ENCODE data around the gene CCDC157.

CCDC157 gene

GRCh38 chr22:30348404-30348803 lies 8.4 kb upstream of the CCDC157 start:
- no peak for DNase-seq (ENCODE audit: low read depth in 1 of 2, low spot score in 1 of 2)
- in situ Hi-C loops (cut with HindIII; ENCODE audit: low pct_unique_long_range_greater_than_20kb, low sequenced_read_pairs) = no loop called here
- no peak for TF ChIP-seq JUND (IDR thresholded peaks at IDR 0.05; ENCODE audit: low read depth)

- in situ Hi-C loops (cut with HindIII; ENCODE audit: low pct_unique_long_range_greater_than_20kb, low sequenced_read_pairs) = no loop called here
- DNase-seq (ENCODE audit: low read depth in 1 of 2, low spot score in 1 of 2) = no peak
- TF ChIP-seq JUND (IDR thresholded peaks at IDR 0.05; ENCODE audit: low read depth) = no peak
Measured at GRCh38 chr22:30348809-30349208, 8.0 kb upstream of the CCDC157 start.

GRCh38 chr22:30351226-30351625 lies 5.6 kb upstream of the CCDC157 start:
- no peak for DNase-seq (ENCODE audit: low read depth in 1 of 2, low spot score in 1 of 2)
- no peak for TF ChIP-seq JUND (IDR thresholded peaks at IDR 0.05; ENCODE audit: low read depth)
- in situ Hi-C loops (cut with HindIII; ENCODE audit: low pct_unique_long_range_greater_than_20kb, low sequenced_read_pairs) = no loop called here

GRCh38 chr22:30354644-30355043 lies 2.2 kb upstream of the CCDC157 start:
- no peak for TF ChIP-seq JUND (IDR thresholded peaks at IDR 0.05; ENCODE audit: low read depth)
- in situ Hi-C loops (cut with HindIII; ENCODE audit: low pct_unique_long_range_greater_than_20kb, low sequenced_read_pairs) = no loop called here
- DNase-seq (ENCODE audit: low read depth in 1 of 2, low spot score in 1 of 2) = no peak

- TF ChIP-seq JUND (IDR thresholded peaks at IDR 0.05; ENCODE audit: low read depth) = no peak
- no peak for DNase-seq (ENCODE audit: low read depth in 1 of 2, low spot score in 1 of 2)
- in situ Hi-C loops (cut with HindIII; ENCODE audit: low pct_unique_long_range_greater_than_20kb, low sequenced_read_pairs) = no loop called here
Measured at GRCh38 chr22:30357236-30357570, 396 bp downstream of the CCDC157 start.

GRCh38 chr22:30357650-30358215 lies 926 bp downstream of the CCDC157 start:
- in situ Hi-C loops (cut with HindIII; ENCODE audit: low pct_unique_long_range_greater_than_20kb, low sequenced_read_pairs) = no loop called here
- TF ChIP-seq JUND (IDR thresholded peaks at IDR 0.05; ENCODE audit: low read depth) = no peak
- DNase-seq (ENCODE audit: low read depth in 1 of 2, low spot score in 1 of 2) = no peak

- TF ChIP-seq JUND (IDR thresholded peaks at IDR 0.05; ENCODE audit: low read depth) = no peak
- in situ Hi-C loops (cut with HindIII; ENCODE audit: low pct_unique_long_range_greater_than_20kb, low sequenced_read_pairs) = no loop called here
- no peak for DNase-seq (ENCODE audit: low read depth in 1 of 2, low spot score in 1 of 2)
Measured at GRCh38 chr22:30358541-30358940, 1.7 kb downstream of the CCDC157 start.

- in situ Hi-C loops (cut with HindIII; ENCODE audit: low pct_unique_long_range_greater_than_20kb, low sequenced_read_pairs) = no loop called here
- DNase-seq (ENCODE audit: low read depth in 1 of 2, low spot score in 1 of 2) = no peak
- TF ChIP-seq JUND (IDR thresholded peaks at IDR 0.05; ENCODE audit: low read depth) = no peak
Measured at GRCh38 chr22:30361916-30362650, 5.3 kb downstream of the CCDC157 start.

GRCh38 chr22:30362651-30363281 lies 6.0 kb downstream of the CCDC157 start:
- no peak for TF ChIP-seq JUND (IDR thresholded peaks at IDR 0.05; ENCODE audit: low read depth)
- DNase-seq (ENCODE audit: low read depth in 1 of 2, low spot score in 1 of 2) = no peak
- in situ Hi-C loops (cut with HindIII; ENCODE audit: low pct_unique_long_range_greater_than_20kb, low sequenced_read_pairs) = no loop called here

GRCh38 chr22:30365891-30366290 lies 9.1 kb downstream of the CCDC157 start:
- TF ChIP-seq JUND (IDR thresholded peaks at IDR 0.05; ENCODE audit: low read depth) = no peak
- no peak for DNase-seq (ENCODE audit: low read depth in 1 of 2, low spot score in 1 of 2)
- in situ Hi-C loops (cut with HindIII; ENCODE audit: low pct_unique_long_range_greater_than_20kb, low sequenced_read_pairs) = no loop called here

- in situ Hi-C loops (cut with HindIII; ENCODE audit: low pct_unique_long_range_greater_than_20kb, low sequenced_read_pairs) = no loop called here
- TF ChIP-seq JUND (IDR thresholded peaks at IDR 0.05; ENCODE audit: low read depth) = no peak
- DNase-seq (ENCODE audit: low read depth in 1 of 2, low spot score in 1 of 2) = no peak
Measured at GRCh38 chr22:30368420-30368819, 11.6 kb downstream of the CCDC157 start.

- no peak for TF ChIP-seq JUND (IDR thresholded peaks at IDR 0.05; ENCODE audit: low read depth)
- in situ Hi-C loops (cut with HindIII; ENCODE audit: low pct_unique_long_range_greater_than_20kb, low sequenced_read_pairs) = no loop called here
Measured at GRCh38 chr22:30370641-30371230, 13.9 kb downstream of the CCDC157 start.

GRCh38 chr22:30371321-30371720 lies 14.5 kb downstream of the CCDC157 start:
- no peak for TF ChIP-seq JUND (IDR thresholded peaks at IDR 0.05; ENCODE audit: low read depth)
- no peak for DNase-seq (ENCODE audit: low read depth in 1 of 2, low spot score in 1 of 2)
- in situ Hi-C loops (cut with HindIII; ENCODE audit: low pct_unique_long_range_greater_than_20kb, low sequenced_read_pairs) = no loop called here

More at GRCh38 chr22:30370641-30371230, 13.9 kb downstream of the CCDC157 start:
- DNase-seq (ENCODE audit: low read depth in 1 of 2, low spot score in 1 of 2) = no peak
